OCI-M2 (cell line): Measurements from ENCODE around the gene CYP8B1.

Experiments
- DNase-seq: peaks from one replicate; lab custom pipeline; 2025; ENCODE audit not compliant: unreplicated experiment; lab: John Stamatoyannopoulos, UW

CYP8B1 gene

GRCh38 chr3:42827654-42828053, 48.0 kb downstream of the CYP8B1 start:
- no peak for DNase-seq

GRCh38 chr3:42827023-42827422, 48.7 kb downstream of the CYP8B1 start:
- no peak for DNase-seq

- no peak for DNase-seq
Observed at GRCh38 chr3:42826141-42826540, 49.5 kb downstream of the CYP8B1 start.

- no peak for DNase-seq
Observed at GRCh38 chr3:42823351-42823750, 52.3 kb downstream of the CYP8B1 start.

- DNase-seq = no peak
Observed at GRCh38 chr3:42822828-42823227, 52.9 kb downstream of the CYP8B1 start.
